MCF 10A (cell line): ENCODE data around the gene RCAN2. TPM values are rescaled to one million over a fixed set of nuclear protein-coding genes. Genes with fewer than 3 reads are reported as not detected.

Source experiments
- BruUV-seq: library from RNA; stranded (reverse); fragments of 400-500 nt; replicated peaks from 2 replicates; lab custom pipeline; 2021; lab: Mats Ljungman, UMichigan
- CTCF ChIA-PET: fragments of 300-600 bp; sonication (Branson Sonifier 250); formaldehyde crosslinking; extraction: SDS; loops from one replicate; lab custom pipeline; 2021; ENCODE audit warnings: antibody characterized with exemption, inconsistent platforms; lab: Yijun Ruan, JAX
- POLR2A ChIA-PET: fragments of 300-600, 350-650 bp; sonication (Branson Sonifier 250); formaldehyde crosslinking; extraction: SDS; loops from one replicate; lab custom pipeline; 2020; ENCODE audit warnings: antibody characterized with exemption, inconsistent platforms; lab: Yijun Ruan, JAX
- DNase-seq: peaks from one replicate; pipeline ENCODE4 v3.0.0-alpha.2; 2018; ENCODE audit not compliant: unreplicated experiment
- H3K27ac Mint-ChIP-seq: one replicate; pipeline ENCODE4 v1.8.0; 2022; ENCODE audit warnings: mild to moderate bottlenecking, low read depth, mixed read lengths; ENCODE audit not compliant: unreplicated experiment
- H3K27me3 Mint-ChIP-seq: one replicate; pipeline ENCODE4 v1.8.0; 2022; ENCODE audit warnings: mixed read lengths; ENCODE audit not compliant: insufficient read depth, unreplicated experiment
- H3K36me3 Mint-ChIP-seq: one replicate; pipeline ENCODE4 v1.8.0; 2022; ENCODE audit warnings: mild to moderate bottlenecking, moderate library complexity, mixed read lengths; ENCODE audit not compliant: insufficient read depth, unreplicated experiment
- H3K4me1 Mint-ChIP-seq: one replicate; pipeline ENCODE4 v1.8.0; 2022; ENCODE audit warnings: mixed read lengths; ENCODE audit not compliant: insufficient read depth, unreplicated experiment
- H3K4me3 Mint-ChIP-seq: one replicate; pipeline ENCODE4 v1.8.0; 2022; ENCODE audit warnings: mild to moderate bottlenecking, moderate library complexity, mixed read lengths; ENCODE audit not compliant: unreplicated experiment
- H3K9me3 Mint-ChIP-seq: one replicate; pipeline ENCODE4 v1.8.0; 2022; ENCODE audit warnings: mixed read lengths; ENCODE audit not compliant: unreplicated experiment
- intact Hi-C: fragments of 100-400 bp; cut with micrococcal nuclease; formaldehyde crosslinking; loops from 2 replicates; pipeline ENCODE4 v1.14.1; 2022
- total RNA-seq: library from RNA; stranded (reverse); gene quantifications from 2 replicates; pipeline ENCODE4 v1.2.3, GENCODE V29; 2022
- TF ChIP-seq, protein P1 (sequence below): fragments of 200-600 bp; IDR thresholded peaks from one replicate; pipeline ENCODE4 v1.8.0; 2022; ENCODE audit warnings: antibody characterized with exemption, mild to moderate bottlenecking; ENCODE audit not compliant: unreplicated experiment

Gene RCAN2
- total RNA-seq, 1 experiment from 2014 or later, result 0.09 TPM

DNA sequence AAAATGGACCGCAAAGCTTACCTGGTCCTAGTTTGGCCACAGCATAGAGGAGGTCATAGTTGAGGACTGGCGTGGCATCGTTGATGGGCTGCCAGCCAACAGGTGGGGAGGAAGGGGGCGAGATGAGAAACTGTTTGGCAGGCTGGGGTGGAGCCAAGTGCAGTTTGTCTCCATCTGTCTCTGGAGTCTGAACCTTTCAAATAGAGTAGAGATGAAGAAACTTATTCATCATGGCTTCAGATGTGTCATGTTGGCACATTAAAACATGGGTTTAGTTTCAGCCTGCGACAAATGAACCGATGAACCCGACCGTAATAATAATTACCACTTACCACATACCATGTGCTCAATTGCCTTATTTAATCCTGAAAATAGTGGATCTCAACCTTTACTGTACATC is 244.5 kb downstream of the RCAN2 start:
- H3K4me3 Mint-ChIP-seq, result no peak overlapping the region
- POLR2A ChIA-PET, result no interaction called here
- CTCF ChIA-PET, result no interaction called here
- DNase-seq, result no peak
- H3K27me3 Mint-ChIP-seq, result peaks cover 4% of the 10 kb centered on the region
- no peaks in the 10 kb centered on the region for H3K4me1 Mint-ChIP-seq
- no peaks in the 10 kb centered on the region for H3K9me3 Mint-ChIP-seq
- no peaks in the 10 kb centered on the region for H3K36me3 Mint-ChIP-seq
- intact Hi-C loops, result no loop called here
- no peak overlapping the region for H3K27ac Mint-ChIP-seq
- TF ChIP-seq, protein P1, sequence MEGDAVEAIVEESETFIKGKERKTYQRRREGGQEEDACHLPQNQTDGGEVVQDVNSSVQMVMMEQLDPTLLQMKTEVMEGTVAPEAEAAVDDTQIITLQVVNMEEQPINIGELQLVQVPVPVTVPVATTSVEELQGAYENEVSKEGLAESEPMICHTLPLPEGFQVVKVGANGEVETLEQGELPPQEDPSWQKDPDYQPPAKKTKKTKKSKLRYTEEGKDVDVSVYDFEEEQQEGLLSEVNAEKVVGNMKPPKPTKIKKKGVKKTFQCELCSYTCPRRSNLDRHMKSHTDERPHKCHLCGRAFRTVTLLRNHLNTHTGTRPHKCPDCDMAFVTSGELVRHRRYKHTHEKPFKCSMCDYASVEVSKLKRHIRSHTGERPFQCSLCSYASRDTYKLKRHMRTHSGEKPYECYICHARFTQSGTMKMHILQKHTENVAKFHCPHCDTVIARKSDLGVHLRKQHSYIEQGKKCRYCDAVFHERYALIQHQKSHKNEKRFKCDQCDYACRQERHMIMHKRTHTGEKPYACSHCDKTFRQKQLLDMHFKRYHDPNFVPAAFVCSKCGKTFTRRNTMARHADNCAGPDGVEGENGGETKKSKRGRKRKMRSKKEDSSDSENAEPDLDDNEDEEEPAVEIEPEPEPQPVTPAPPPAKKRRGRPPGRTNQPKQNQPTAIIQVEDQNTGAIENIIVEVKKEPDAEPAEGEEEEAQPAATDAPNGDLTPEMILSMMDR, result no peak
- no TSS peak for BruUV-seq

DNA sequence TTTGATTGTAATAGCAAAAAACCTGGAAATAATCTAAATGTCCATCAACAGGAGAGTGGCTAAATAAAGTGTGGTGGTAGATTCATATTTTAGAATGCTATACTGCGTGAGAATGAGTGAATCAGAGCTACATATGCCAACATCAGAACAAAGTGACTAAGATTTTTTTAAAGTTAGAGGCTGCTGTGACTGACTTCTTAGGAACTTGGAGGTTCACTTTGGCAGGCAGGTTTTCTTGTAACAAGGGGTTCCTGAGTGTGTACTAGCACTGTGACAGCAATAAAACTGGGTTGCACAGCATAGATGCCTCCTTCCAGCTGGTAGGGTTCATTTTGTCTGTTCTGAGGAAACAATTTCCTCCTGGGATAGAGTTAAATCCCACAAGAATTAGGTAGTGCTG is 245.2 kb downstream of the RCAN2 start:
- intact Hi-C loops, result no loop called here

DNA sequence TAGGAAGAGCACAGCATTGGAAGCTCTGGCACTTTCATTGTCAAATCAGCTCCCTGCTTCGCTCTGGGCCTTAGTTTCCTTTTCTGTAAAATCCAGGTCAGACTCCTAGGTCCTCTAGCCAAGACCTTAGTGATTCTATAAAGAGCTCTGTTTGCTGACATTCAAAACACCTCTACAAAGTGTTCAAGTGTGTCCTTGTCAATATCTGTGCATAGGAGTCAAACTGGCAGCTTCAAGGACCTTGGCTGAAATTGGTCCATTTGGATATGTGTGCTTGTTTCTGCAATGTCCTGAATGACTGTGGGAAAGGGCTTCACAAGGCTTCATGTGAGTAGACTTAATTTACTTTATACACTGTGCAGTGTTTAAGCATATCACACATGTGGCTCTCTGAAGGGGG is 246.6 kb downstream of the RCAN2 start:
- DNase-seq, result no peak
- CTCF ChIA-PET, result no interaction called here
- Mint-ChIP-seq H3K9me3 (no peaks in the 10 kb centered on the region), H3K4me3 (no peak overlapping the region), H3K4me1 (no peaks in the 10 kb centered on the region), H3K27me3 (peaks cover 14% of the 10 kb centered on the region), H3K27ac (no peak overlapping the region), H3K36me3 (no peaks in the 10 kb centered on the region)
- intact Hi-C loops, result no loop called here
- POLR2A ChIA-PET, result no interaction called here
- no TSS peak for BruUV-seq
- TF ChIP-seq, protein P1, result no peak

More for the DNA sequence above, 245.2 kb downstream of the RCAN2 start:
- H3K27ac Mint-ChIP-seq, result no peak overlapping the region
- H3K4me3 Mint-ChIP-seq, result no peak overlapping the region
- no peak for DNase-seq
- no TSS peak for BruUV-seq
- H3K9me3 Mint-ChIP-seq, result no peaks in the 10 kb centered on the region
- ChIA-PET POLR2A (no interaction called here), CTCF (no interaction called here)
- H3K4me1 Mint-ChIP-seq, result no peaks in the 10 kb centered on the region
- no peaks in the 10 kb centered on the region for H3K36me3 Mint-ChIP-seq
- peaks cover 11% of the 10 kb centered on the region for H3K27me3 Mint-ChIP-seq
- TF ChIP-seq, protein P1, result no peak

DNA sequence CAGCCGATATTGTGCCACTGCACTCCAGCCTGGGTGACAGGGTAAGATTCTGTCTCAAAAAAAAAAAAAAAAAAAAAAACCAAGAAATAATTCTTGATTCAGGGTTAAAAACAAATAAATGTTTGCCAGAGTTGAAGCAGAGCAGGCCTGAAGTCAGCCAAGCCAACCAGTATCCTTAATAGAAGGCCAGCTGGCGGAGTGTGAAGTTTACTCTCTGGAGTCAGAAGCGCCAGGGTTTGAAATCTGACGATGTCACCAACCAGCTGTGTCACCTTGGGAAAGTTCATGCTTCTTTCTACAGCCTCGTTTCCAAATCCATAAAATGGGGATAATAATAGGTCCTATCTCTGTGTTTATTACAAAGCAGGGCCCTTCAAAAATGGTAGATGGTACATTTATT is 247.5 kb downstream of the RCAN2 start:
- no TSS peak for BruUV-seq
- Mint-ChIP-seq H3K4me3 (no peak overlapping the region), H3K36me3 (no peaks in the 10 kb centered on the region), H3K27ac (no peak overlapping the region), H3K9me3 (no peaks in the 10 kb centered on the region), H3K4me1 (no peaks in the 10 kb centered on the region), H3K27me3 (peaks cover 14% of the 10 kb centered on the region)
- DNase-seq, result no peak
- intact Hi-C loops, result no loop called here
- ChIA-PET POLR2A (no interaction called here), CTCF (no interaction called here)
- TF ChIP-seq, protein P1, result no peak
